Middle frontal gyrus (tissue), 1 donor: ENCODE measurements around the gene ARHGAP1.

Source experiments
- DNase-seq: peaks from one replicate; pipeline ENCODE4 v3.0.0-alpha.2; 2015; ENCODE audit warnings: low spot score; ENCODE audit errors: extremely low spot score

ARHGAP1 gene

GRCh38 chr11:46642627-46643335 lies 57.6 kb downstream of the ARHGAP1 start:
- no peak for DNase-seq

- no peak for DNase-seq
Measured at GRCh38 chr11:46641639-46642038, 58.8 kb downstream of the ARHGAP1 start.

- no peak for DNase-seq
Measured at GRCh38 chr11:46640036-46640788, 60.2 kb downstream of the ARHGAP1 start.

GRCh38 chr11:46639197-46639839 lies 61.1 kb downstream of the ARHGAP1 start:
- no peak for DNase-seq

DNA sequence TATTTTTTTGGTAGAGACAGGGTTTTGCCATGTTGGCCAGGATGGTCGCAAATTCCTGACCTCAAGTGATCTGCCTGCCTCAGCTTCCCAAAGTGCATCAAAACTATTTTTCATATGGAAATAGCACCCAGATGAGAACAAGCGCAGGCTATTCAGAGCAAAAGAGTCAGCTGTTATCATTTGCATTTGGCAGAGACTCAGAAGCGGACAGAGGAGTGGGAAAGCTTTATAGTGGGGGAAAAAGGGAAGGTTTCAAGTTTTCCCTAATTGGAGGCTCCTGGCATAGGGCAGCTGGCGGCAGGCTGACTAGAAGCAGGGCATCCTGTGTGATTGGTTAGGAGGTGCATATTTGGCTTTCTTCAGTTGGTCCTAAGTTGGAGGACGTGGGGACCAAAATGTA lies 62.9 kb downstream of the ARHGAP1 start:
- DNase-seq: no peak

DNA sequence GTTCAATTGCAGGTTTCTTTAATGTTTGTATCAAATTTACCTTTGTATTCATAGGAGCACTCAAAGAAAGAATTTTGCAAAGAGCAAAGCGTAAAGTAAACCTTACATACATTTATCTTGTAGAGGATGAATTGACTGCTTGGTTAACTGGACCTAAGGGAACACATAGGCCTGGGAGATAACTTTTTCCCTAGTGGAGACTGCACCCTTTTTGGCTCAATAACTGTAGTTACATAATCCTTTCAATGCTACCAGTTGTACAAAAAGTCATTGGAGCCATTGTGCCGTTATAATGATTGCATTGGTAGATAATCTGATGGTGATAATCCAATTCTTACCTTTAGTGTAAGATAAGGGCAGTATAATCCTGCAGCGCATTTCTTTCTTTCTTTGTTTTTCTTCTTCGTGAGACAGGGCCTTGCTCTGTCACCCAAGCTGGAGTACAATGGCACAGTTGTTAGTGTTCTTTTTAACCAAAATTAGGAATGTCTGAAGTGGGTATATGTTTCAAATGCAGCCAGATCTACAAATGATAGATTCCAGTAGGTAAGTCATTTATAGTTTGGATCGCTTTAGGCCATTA lies 64.8 kb downstream of the ARHGAP1 start:
- DNase-seq: no peak

DNA sequence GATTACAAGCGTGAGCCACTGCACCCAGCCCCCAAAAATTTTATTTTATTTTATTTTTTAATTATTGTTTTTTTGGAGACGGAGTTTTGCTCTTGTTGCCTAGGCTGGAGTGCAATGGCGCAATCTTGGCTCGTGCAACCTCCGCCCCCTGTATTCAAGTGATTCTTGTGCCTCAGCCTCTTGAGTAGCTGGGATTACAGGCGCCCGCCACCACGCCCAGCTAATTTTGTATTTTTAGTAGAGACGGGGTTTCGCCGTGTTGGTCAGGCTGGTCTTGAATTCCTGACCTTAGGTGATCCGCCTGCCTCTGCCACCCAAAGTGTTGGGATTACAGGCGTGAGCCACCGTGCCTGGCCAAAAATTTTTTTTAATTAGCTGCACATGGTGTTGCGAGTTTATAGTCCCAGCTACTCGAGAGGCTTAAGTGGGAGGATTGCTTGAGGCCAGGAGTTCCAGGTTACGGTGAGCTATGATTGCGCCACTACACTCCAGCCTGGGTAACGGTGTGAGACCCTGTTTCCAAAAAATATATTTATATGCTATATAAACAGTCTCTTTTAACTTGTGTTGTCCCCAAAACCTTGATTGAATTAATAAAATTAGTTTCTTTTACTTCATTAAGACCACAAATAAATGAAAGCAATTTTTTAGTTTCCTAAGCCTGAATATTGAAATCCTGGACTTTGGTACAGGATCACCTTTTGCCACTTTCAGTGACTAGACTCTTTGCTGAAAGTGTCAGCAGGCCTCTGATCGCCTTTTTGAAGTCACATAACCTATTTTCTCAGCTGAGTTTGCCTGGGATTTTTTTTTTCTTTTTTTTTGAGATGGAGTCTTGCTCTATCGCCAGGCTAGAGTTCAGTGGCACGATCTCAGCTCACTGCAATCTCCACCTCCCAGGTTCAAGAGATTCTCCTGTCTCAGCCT lies 66.9 kb downstream of the ARHGAP1 start:
- DNase-seq: no peak

- DNase-seq: no peak
Measured at GRCh38 chr11:46632502-46632901, 67.9 kb downstream of the ARHGAP1 start.

DNA sequence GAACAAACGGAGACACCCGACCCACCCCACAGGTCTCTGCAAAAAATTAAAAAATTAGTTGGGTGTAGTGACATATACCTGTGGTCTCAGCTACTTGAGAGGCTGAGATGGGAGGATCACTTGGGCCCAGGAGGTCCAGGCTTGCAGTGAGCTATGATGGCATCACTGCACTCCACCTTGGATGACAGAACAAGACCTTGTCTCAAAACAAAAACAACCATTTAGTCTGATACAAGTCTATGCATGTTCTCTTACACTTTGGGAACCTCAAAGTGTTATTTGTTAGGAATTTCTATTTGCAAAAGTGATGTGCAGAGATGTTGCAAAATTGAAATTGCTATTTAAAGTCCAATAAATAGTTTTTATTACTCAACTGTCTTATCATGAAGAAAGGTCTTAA lies 68.7 kb downstream of the ARHGAP1 start:
- no peak for DNase-seq

GRCh38 chr11:46630237-46630636 lies 70.2 kb downstream of the ARHGAP1 start:
- DNase-seq: no peak

GRCh38 chr11:46628961-46629360 lies 71.5 kb downstream of the ARHGAP1 start:
- DNase-seq: no peak
